Common myeloid progenitor, CD34-positive (primary cell): ENCODE data around the gene ZSCAN20.
A peak's percentile ranks its signal among the peaks of the same experiment; 100 is the strongest.

Experiments
- CTCF ChIA-PET: fragments of 350-600 bp; sonication (Branson Sonifier 250); formaldehyde crosslinking; loops from one replicate; lab custom pipeline; 2021; ENCODE audit warnings: antibody characterized with exemption; lab: Charles Lee
- POLR2A ChIA-PET: fragments of 350-600 bp; sonication (Branson Sonifier 250); formaldehyde crosslinking; loops from one replicate; lab custom pipeline; 2021; ENCODE audit warnings: antibody characterized with exemption; lab: Charles Lee
- DNase-seq, 3 donors: peaks; one replicate each; pipeline versions ENCODE4 v3.0.0 to v3.0.0-alpha.2; 2013
- H3K27ac ChIP-seq, 2 experiments: 1 replicate in 1 of 2; 2 replicates in 1 of 2; pipeline ENCODE4 v1.7.0; 2013; ENCODE audit warnings: inconsistent platforms in 2 of 2, low read length in 2 of 2, mild to moderate bottlenecking in 2 of 2, low read depth in 1 of 2, moderate library complexity in 1 of 2; ENCODE audit not compliant: severe bottlenecking in 2 of 2, insufficient read depth in 1 of 2, poor library complexity in 1 of 2
- H3K27me3 ChIP-seq, 5 experiments: replicated peaks in 2 of 5; 1 replicate in 3 of 5; 2 replicates in 2 of 5; pipeline versions ENCODE4 v1.6.1 to v1.7.0; 2013; ENCODE audit warnings: low read length in 4 of 5, mild to moderate bottlenecking in 2 of 5, moderate library complexity in 2 of 5, inconsistent platforms in 1 of 5; ENCODE audit not compliant: insufficient read depth in 5 of 5, control insufficient read depth in 4 of 5
- H3K36me3 ChIP-seq, 4 experiments: 1 replicate in 2 of 4; 2 replicates in 2 of 4; pipeline versions ENCODE4 v1.6.1 to v1.7.0; 2013; ENCODE audit warnings: low read length in 3 of 4, control low read depth in 1 of 4, mild to moderate bottlenecking in 1 of 4; ENCODE audit not compliant: control insufficient read depth in 4 of 4, insufficient read depth in 4 of 4
- H3K4me1 ChIP-seq, 4 experiments: 1 replicate in 3 of 4; 2 replicates in 1 of 4; pipeline versions ENCODE4 v1.6.1 to v1.7.1; 2013; ENCODE audit warnings: low read length in 3 of 4, mild to moderate bottlenecking in 3 of 4, control low read depth in 1 of 4, inconsistent platforms in 1 of 4, moderate library complexity in 1 of 4; ENCODE audit not compliant: control insufficient read depth in 4 of 4, insufficient read depth in 4 of 4; ENCODE audit errors: control extremely low read depth in 1 of 4
- H3K4me3 ChIP-seq, 7 experiments: 1 replicate in 4 of 7; 2 replicates in 3 of 7; pipeline versions ENCODE4 v1.5.1 to v1.7.0; 2013; ENCODE audit warnings: mild to moderate bottlenecking in 7 of 7, low read length in 6 of 7, moderate library complexity in 6 of 7, inconsistent platforms in 2 of 7, low read depth in 2 of 7, control low read depth in 1 of 7; ENCODE audit not compliant: insufficient read depth in 4 of 7, control insufficient read depth in 1 of 7; ENCODE audit errors: extremely low read depth in 1 of 7
- H3K9me3 ChIP-seq, 5 experiments: 1 replicate in 4 of 5; 2 replicates in 1 of 5; pipeline versions ENCODE4 v1.6.1 to v1.7.1; 2013; ENCODE audit warnings: low read length in 4 of 5, mild to moderate bottlenecking in 2 of 5, inconsistent platforms in 1 of 5, low read depth in 1 of 5, moderate library complexity in 1 of 5; ENCODE audit not compliant: control insufficient read depth in 4 of 5, insufficient read depth in 2 of 5; ENCODE audit errors: control extremely low read depth in 1 of 5
- WGBS: methylation state at CpG from one replicate; pipeline ENCODE4 v1.1.5; 2013; ENCODE audit not compliant: insufficient coverage; 5-methylcytosine and 5-hydroxymethylcytosine counted together

The ZSCAN20 gene

DNA sequence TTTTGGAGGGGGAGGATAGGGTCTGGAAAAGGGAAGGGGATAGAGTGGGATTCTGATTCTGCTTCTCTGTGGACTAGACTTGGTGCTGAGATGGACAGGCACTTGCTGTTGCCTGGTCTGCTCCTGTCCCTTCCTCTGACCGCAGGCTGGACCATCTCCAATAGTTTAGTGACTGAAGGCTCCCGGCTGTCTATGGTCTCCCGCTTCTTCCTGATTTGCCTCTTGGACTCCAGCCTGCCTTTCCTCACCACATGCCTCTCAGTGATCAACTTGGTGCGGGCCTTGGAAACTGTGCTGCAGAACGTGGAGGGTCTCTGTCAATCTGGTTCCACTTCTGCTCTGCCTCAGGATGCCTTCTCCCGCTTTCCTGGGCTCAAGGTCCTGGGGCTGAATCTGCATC is 6.3 kb upstream of the ZSCAN20 start:
- Histone ChIP-seq H3K9me3 (no peaks in the 10 kb centered on the region), H3K27me3 (no peaks in the 10 kb centered on the region), H3K4me3 (no peak overlapping the region), H3K36me3 (no peaks in the 10 kb centered on the region), H3K27ac (no peak overlapping the region), H3K4me1 (peaks cover 8 to 32% (median 23%) of the 10 kb centered on the region in 4 experiments)
- no peak for DNase-seq
- POLR2A ChIA-PET = interaction anchor here (0.7 kb wide), 1 partner anchor 66 kb away, joined by 4 read pairs; no protein-coding TSS in a partner anchor
- 100% methylated on average over 4 of the region's 6 CpGs for WGBS
- CTCF ChIA-PET = interaction anchor here (1.5 to 7.0 kb wide), 2 partner anchors 9 to 170 kb away, joined by 6 to 61 read pairs; no protein-coding TSS in a partner anchor

DNA sequence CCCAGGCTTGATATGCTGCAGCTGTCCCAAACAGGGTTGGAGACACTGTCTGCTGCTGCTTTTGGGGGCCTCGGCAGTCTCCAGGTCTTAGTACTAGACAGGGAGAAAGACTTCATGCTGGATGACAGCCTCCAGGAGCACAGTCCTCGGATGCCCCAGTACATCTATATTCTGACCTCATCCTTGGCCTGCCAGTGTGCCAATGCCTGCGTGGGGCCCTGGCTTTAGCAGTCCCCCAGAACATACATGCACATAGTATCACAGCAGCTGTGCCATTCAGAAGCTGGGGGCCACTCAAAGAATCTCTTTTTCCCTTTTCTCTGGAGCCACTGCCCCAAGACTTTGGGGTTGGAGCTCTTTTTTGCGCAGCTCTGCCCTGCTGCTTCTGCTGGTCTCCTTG is 4.4 kb upstream of the ZSCAN20 start:
- Histone ChIP-seq H3K36me3 (no peaks in the 10 kb centered on the region), H3K9me3 (no peaks in the 10 kb centered on the region), H3K27me3 (no peaks in the 10 kb centered on the region), H3K27ac (no peak overlapping the region), H3K4me1 (peaks cover 11 to 34% (median 28%) of the 10 kb centered on the region in 4 experiments), H3K4me3 (no peak overlapping the region)
- no peak for DNase-seq
- WGBS = 93% methylated on average over 4 of the region's 4 CpGs
- POLR2A ChIA-PET = no interaction called here
- CTCF ChIA-PET = interaction anchor here (0.7 to 7.0 kb wide), 5 partner anchors 10 to 172 kb away, joined by 3 to 61 read pairs (median 6); no protein-coding TSS in a partner anchor

DNA sequence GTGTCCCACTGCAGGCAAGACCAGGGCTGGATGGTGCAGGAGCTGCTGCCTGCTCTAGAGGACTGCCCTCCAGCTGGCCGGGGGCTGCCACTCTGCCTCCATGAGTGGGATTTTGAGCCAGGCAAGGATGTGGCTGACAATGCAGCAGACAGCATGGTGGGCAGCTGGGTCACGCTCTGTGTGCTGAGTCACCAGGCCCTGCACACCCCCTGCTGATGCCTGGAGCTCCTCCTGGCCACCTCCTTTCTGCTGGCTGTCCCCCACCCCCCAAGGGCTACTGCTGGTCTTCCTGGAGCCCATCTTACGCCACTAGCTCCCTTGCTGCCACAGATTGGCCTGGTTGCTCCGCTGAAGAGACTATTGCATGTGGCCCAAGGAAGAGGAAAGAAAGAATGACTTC is 3.9 kb upstream of the ZSCAN20 start:
- 92% methylated on average over 2 of the region's 4 CpGs for WGBS

DNA sequence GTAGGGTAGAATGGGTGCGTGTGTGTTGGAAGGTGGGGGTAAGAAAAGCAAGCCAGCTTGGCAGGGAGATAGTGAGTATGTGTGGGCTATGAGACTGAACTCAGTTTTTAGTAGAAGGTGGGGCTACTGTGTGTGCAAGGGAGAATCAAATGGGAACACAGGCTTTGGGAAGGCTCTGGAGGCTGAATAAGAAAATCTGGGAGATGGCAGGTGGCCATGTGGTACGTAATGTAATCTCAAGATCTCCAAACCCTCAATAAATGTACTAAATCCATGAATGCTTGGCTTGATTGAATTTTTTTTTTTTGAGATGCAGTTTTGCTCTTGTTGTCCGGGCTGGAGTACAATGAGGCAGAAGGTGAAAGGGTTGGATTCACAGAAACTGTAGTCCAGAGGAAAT is 3.5 kb upstream of the ZSCAN20 start:
- ChIA-PET CTCF (interaction anchor here (0.9 to 7.0 kb wide), 8 partner anchors 11 to 356 kb away, joined by 3 to 61 read pairs (median 3); no protein-coding TSS in a partner anchor), POLR2A (interaction anchor here (1.1 kb wide), 1 partner anchor 81 kb away, joined by 3 read pairs; no protein-coding TSS in a partner anchor)
- H3K36me3 ChIP-seq = no peaks in the 10 kb centered on the region
- H3K27me3 ChIP-seq = no peaks in the 10 kb centered on the region
- H3K9me3 ChIP-seq = no peaks in the 10 kb centered on the region
- no peak overlapping the region for H3K27ac ChIP-seq
- no peak for DNase-seq
- H3K4me1 ChIP-seq = peaks cover 11 to 36% (median 28%) of the 10 kb centered on the region in 4 experiments
- WGBS = 86% methylated on average over 2 of the region's 3 CpGs
- H3K4me3 ChIP-seq = no peak overlapping the region

More for the DNA sequence above, 3.9 kb upstream of the ZSCAN20 start:
- H3K36me3 ChIP-seq = no peaks in the 10 kb centered on the region
- H3K9me3 ChIP-seq = no peaks in the 10 kb centered on the region
- no peak overlapping the region for H3K4me3 ChIP-seq
- no peak overlapping the region for H3K27ac ChIP-seq
- POLR2A ChIA-PET = interaction anchor here (1.1 kb wide), 1 partner anchor 81 kb away, joined by 3 read pairs; no protein-coding TSS in a partner anchor
- CTCF ChIA-PET = interaction anchor here (0.7 to 7.0 kb wide), 6 partner anchors 11 to 173 kb away, joined by 3 to 61 read pairs (median 5); no protein-coding TSS in a partner anchor
- no peaks in the 10 kb centered on the region for H3K27me3 ChIP-seq
- DNase-seq = peak in 1 of 3 donors; percentile 28
- H3K4me1 ChIP-seq = peaks cover 11 to 36% (median 28%) of the 10 kb centered on the region in 4 experiments

DNA sequence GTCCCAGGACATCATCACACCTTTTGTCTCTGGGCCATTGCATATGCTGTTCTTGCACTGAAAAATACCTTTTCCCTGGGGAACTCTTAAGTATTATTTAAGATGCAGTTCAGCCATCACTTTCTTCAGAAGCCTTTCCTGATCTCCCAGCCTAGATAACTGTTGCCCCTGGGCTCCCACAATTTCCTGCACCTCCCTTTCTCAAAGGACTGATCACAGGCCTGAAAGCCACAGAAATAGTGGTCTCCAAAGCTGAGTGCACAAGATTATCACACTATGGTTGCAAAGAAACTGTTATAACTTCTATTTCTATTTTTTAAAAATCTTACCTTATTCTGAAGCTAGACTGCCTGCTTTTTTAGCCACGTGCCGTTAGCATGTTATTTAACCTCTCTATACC is 2.8 kb upstream of the ZSCAN20 start:
- POLR2A ChIA-PET = interaction anchor here (1.1 kb wide), 1 partner anchor 82 kb away, joined by 3 read pairs; no protein-coding TSS in a partner anchor
- no CpG with 5 or more reads among the region's 2 CpGs for WGBS
- CTCF ChIA-PET = interaction anchor here (0.7 to 7.0 kb wide), 15 partner anchors 12 to 356 kb away, joined by 3 to 61 read pairs (median 3); no protein-coding TSS in a partner anchor

DNA sequence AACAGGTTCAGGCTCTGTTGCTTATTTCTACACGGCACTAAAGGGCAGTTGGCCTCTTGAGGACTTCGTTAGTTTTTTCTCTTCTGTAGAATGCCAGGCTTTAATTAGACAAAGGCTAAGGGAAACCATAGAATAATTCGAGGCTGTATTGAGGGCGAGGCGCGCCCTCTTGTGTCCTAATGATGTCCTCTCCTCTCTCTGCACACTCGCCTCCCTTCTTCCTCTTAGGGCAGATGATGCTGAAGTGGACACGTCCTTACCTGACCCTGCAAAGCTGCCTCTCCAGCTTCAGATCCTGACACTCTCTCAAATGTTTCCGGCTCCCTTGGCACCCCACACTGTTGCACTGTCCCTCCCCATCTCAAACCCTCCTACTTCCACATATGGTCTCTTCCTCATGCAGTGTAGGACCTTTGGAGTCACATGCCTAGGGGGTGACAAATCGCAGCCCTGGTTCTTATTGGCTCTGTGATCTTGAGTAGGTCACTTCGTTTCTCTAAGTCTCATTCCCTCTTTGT is 1.9 kb upstream of the ZSCAN20 start:
- POLR2A ChIA-PET = no interaction called here
- H3K4me3 ChIP-seq = no peak overlapping the region
- H3K36me3 ChIP-seq = no peaks in the 10 kb centered on the region
- H3K4me1 ChIP-seq = peaks cover 11 to 36% (median 28%) of the 10 kb centered on the region in 4 experiments
- DNase-seq = peak; percentile 71 to 85 (median 82)
- H3K27me3 ChIP-seq = no peaks in the 10 kb centered on the region
- H3K27ac ChIP-seq = no peak overlapping the region
- H3K9me3 ChIP-seq = no peaks in the 10 kb centered on the region
- WGBS = 5% methylated on average over 7 of the region's 11 CpGs
- CTCF ChIA-PET = interaction anchor here (0.7 to 7.0 kb wide), 24 partner anchors 8 to 595 kb away, joined by 3 to 61 read pairs (median 3); partner anchors contain the start of gene PHC2

More for the DNA sequence above, 2.8 kb upstream of the ZSCAN20 start:
- no peaks in the 10 kb centered on the region for H3K27me3 ChIP-seq
- H3K4me1 ChIP-seq = peaks cover 11 to 36% (median 28%) of the 10 kb centered on the region in 4 experiments
- no peaks in the 10 kb centered on the region for H3K36me3 ChIP-seq
- peak overlapping the region in 1 of 7 experiments; percentile 4 for H3K4me3 ChIP-seq
- peak in 1 of 3 donors; percentile 17 for DNase-seq
- no peaks in the 10 kb centered on the region for H3K9me3 ChIP-seq
- no peak overlapping the region for H3K27ac ChIP-seq

DNA sequence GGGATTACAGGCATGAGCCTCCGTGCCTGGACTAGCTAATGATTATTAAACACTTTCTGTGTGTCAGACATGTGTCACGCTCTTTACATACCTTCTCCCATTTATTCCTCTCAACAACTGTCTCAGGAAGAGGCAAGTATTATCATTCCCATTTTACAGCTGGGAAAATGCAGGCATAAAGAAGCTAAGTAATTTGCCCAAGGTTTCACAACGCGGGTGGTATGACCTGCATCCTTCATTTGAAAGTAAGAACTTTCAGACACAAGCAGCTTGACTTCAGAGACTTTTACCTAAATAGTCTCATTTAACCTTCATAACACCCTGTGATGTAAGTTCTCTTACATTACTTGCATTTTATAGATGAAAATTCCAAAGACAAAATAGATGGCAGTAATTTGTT is 1.0 kb upstream of the ZSCAN20 start:
- H3K4me1 ChIP-seq = peaks cover 11 to 36% (median 28%) of the 10 kb centered on the region in 4 experiments
- no peaks in the 10 kb centered on the region for H3K27me3 ChIP-seq
- H3K36me3 ChIP-seq = no peaks in the 10 kb centered on the region
- no peaks in the 10 kb centered on the region for H3K9me3 ChIP-seq
- CTCF ChIA-PET = interaction anchor here (0.6 to 7.0 kb wide), 23 partner anchors 9 to 595 kb away, joined by 3 to 61 read pairs (median 4); partner anchors contain the start of gene PHC2
- POLR2A ChIA-PET = interaction anchor here (0.5 kb wide), 1 partner anchor 1275 kb away, joined by 3 read pairs; no protein-coding TSS in a partner anchor
- DNase-seq = no peak
- no peak overlapping the region for H3K27ac ChIP-seq
- H3K4me3 ChIP-seq = no peak overlapping the region
- WGBS = 100% methylated on average over 4 of the region's 4 CpGs
